GM23338 (cell line): ENCODE results near the gene ZFYVE28. TPM values are rescaled to one million over a fixed set of nuclear protein-coding genes. Genes with fewer than 3 reads are reported as not detected.

Source experiments
- ATAC-seq: fragments of 200-7000 bp; cut with Tn5 transposase; 3 replicates; pipeline ENCODE4 v1.9.1; 2020
- DNase-seq: peaks from one replicate; pipeline ENCODE4 v3.0.0-alpha.2; 2015; ENCODE audit warnings: low spot score
- H2AFZ ChIP-seq: fragments of 200-600 bp; sonication (generic); 2 replicates; pipeline ENCODE4 v1.8.0; 2016; ENCODE audit warnings: antibody characterized with exemption, mild to moderate bottlenecking, moderate library complexity
- H3F3A ChIP-seq: fragments of 200-600 bp; sonication (generic); replicated peaks from 2 replicates; pipeline ENCODE4 v1.8.0; 2017; ENCODE audit warnings: antibody characterized with exemption, mixed run types, low read depth
- H3K27ac ChIP-seq: fragments of 200-600 bp; sonication (generic); 2 replicates; pipeline ENCODE4 v1.6.1; 2016; ENCODE audit warnings: low read depth
- H3K27me3 ChIP-seq: fragments of 200-600 bp; sonication (generic); 2 replicates; pipeline ENCODE4 v1.8.0; 2016; ENCODE audit warnings: mild to moderate bottlenecking, mixed run types, moderate library complexity; ENCODE audit not compliant: insufficient read depth
- H3K36me3 ChIP-seq: fragments of 200-600 bp; sonication (generic); 2 replicates; pipeline ENCODE4 v1.8.0; 2016; ENCODE audit warnings: mild to moderate bottlenecking; ENCODE audit not compliant: insufficient read depth
- H3K4me1 ChIP-seq: fragments of 200-600 bp; sonication (generic); 2 replicates; pipeline ENCODE4 v1.8.0; 2016; ENCODE audit warnings: mild to moderate bottlenecking, moderate library complexity; ENCODE audit not compliant: insufficient read depth
- H3K4me2 ChIP-seq: fragments of 200-600 bp; sonication (generic); 2 replicates; pipeline ENCODE4 v1.7.1; 2017; ENCODE audit warnings: mixed run types
- H3K4me3 ChIP-seq: fragments of 200-600 bp; sonication (generic); 2 replicates; pipeline ENCODE4 v1.6.1; 2016; ENCODE audit warnings: mixed run types
- H3K79me2 ChIP-seq: fragments of 200-600 bp; sonication (generic); replicated peaks from 2 replicates; pipeline ENCODE4 v1.8.0; 2017; ENCODE audit warnings: mild to moderate bottlenecking; ENCODE audit not compliant: insufficient read depth
- H3K9me2 ChIP-seq: fragments of 200-600 bp; sonication (generic); 2 replicates; pipeline ENCODE4 v1.8.0; 2017; ENCODE audit not compliant: insufficient read depth
- H4K20me1 ChIP-seq: fragments of 200-600 bp; sonication (generic); replicated peaks from 2 replicates; pipeline ENCODE4 v1.8.0; 2017; ENCODE audit warnings: mild to moderate bottlenecking; ENCODE audit not compliant: insufficient read depth
- H3K27ac Mint-ChIP-seq: 2 replicates; pipeline ENCODE4 v1.8.0; 2020; ENCODE audit warnings: inconsistent platforms, mild to moderate bottlenecking, moderate library complexity, mixed read lengths
- H3K27me3 Mint-ChIP-seq: 3 replicates; pipeline ENCODE4 v1.8.0; 2022; ENCODE audit warnings: low read depth, mild to moderate bottlenecking, moderate library complexity, mixed read lengths, inconsistent platforms; ENCODE audit not compliant: insufficient read depth, poor library complexity
- H3K36me3 Mint-ChIP-seq: 3 replicates; pipeline ENCODE4 v1.8.0; 2021; ENCODE audit warnings: low read depth, mild to moderate bottlenecking, inconsistent platforms, moderate library complexity, mixed read lengths
- H3K4me1 Mint-ChIP-seq: 3 replicates; pipeline ENCODE4 v1.8.0; 2020; ENCODE audit warnings: mild to moderate bottlenecking, inconsistent platforms, mixed read lengths
- H3K4me3 Mint-ChIP-seq: 3 replicates; pipeline ENCODE4 v1.8.0; 2021; ENCODE audit warnings: moderate library complexity, mild to moderate bottlenecking, inconsistent platforms, mixed read lengths
- H3K9me3 Mint-ChIP-seq: 3 replicates; pipeline ENCODE4 v1.8.0; 2020; ENCODE audit warnings: moderate library complexity, mild to moderate bottlenecking, inconsistent platforms, mixed read lengths
- CREB1 ChIP-seq: fragments of 250-450 bp; sonication (Bioruptor Pico); IDR thresholded peaks from 2 replicates; pipeline ENCODE4 v1.5.0; 2020; ENCODE audit warnings: low read depth, mild to moderate bottlenecking, moderate library complexity
- EZH2 ChIP-seq: fragments of 200-600 bp; sonication (generic); IDR thresholded peaks from one replicate; pipeline ENCODE4 v1.8.0; 2017; ENCODE audit warnings: antibody characterized with exemption, mild to moderate bottlenecking, low read depth; ENCODE audit not compliant: unreplicated experiment
- EZH2phosphoT487 ChIP-seq: fragments of 200-600 bp; sonication (generic); IDR thresholded peaks from one replicate; pipeline ENCODE4 v1.8.1; 2018; ENCODE audit warnings: antibody characterized with exemption; ENCODE audit not compliant: unreplicated experiment
- JUNB ChIP-seq: IDR thresholded peaks from one replicate; pipeline ENCODE4 v1.6.1; 2016; ENCODE audit warnings: antibody characterized with exemption; ENCODE audit not compliant: unreplicated experiment
- NANOG ChIP-seq: IDR thresholded peaks from 2 replicates; pipeline ENCODE4 v1.6.1; 2016; ENCODE audit warnings: antibody characterized with exemption, borderline replicate concordance
- POLR2AphosphoS5 ChIP-seq: IDR thresholded peaks from 2 replicates; pipeline ENCODE4 v1.6.1; 2016; ENCODE audit warnings: antibody characterized with exemption, low read depth
- ZNF331 ChIP-seq: fragments of 250-450 bp; sonication (Bioruptor Pico); IDR thresholded peaks from 2 replicates; pipeline ENCODE4 v1.5.0; 2020; ENCODE audit warnings: low read depth, mild to moderate bottlenecking, moderate library complexity
- ZNF462 ChIP-seq: fragments of 250-450 bp; sonication (Bioruptor Pico); IDR thresholded peaks from 2 replicates; pipeline ENCODE4 v1.5.0; 2020; ENCODE audit warnings: mild to moderate bottlenecking, moderate library complexity
- polyA plus RNA-seq: library from polyadenylated mRNA; unstranded; fragments of >200 nt; fragmentation: Nextera tagmentation; extraction: Ambion mirVana; gene quantifications from 2 replicates; pipeline ENCODE4 v1.2.1, GENCODE V29; 2016
- total RNA-seq: library from RNA; depleted of rRNA; stranded (reverse); fragments of >200 nt; shearing (Covaris generic); gene quantifications from 2 replicates; pipeline ENCODE4 v1.2.3, GENCODE V29; 2014
- TF ChIP-seq, protein P1 (sequence below): IDR thresholded peaks from one replicate; pipeline ENCODE4 v1.6.1; 2018; ENCODE audit warnings: antibody characterized with exemption; ENCODE audit not compliant: unreplicated experiment
- TF ChIP-seq, protein P2 (sequence below), 2 experiments: fragments of 200-600 bp in 1 of 2; sonication (generic) in 1 of 2; conservative IDR thresholded peaks; 2 replicates each; pipeline versions ENCODE4 v1.5.1 to v1.6.1; 2016 to 2017; ENCODE audit warnings: antibody characterized with exemption in 2 of 2, low read depth in 2 of 2, mild to moderate bottlenecking in 2 of 2, moderate library complexity in 1 of 2
- TF ChIP-seq, protein P3 (sequence below): IDR thresholded peaks from 2 replicates; pipeline ENCODE4 v1.6.1; 2016; ENCODE audit warnings: antibody characterized with exemption

The ZFYVE28 gene
- total and polyA plus RNA-seq, 2 experiments from 2014 or later, result 2.6 to 4.6 TPM

- TF ChIP-seq, protein P1, sequence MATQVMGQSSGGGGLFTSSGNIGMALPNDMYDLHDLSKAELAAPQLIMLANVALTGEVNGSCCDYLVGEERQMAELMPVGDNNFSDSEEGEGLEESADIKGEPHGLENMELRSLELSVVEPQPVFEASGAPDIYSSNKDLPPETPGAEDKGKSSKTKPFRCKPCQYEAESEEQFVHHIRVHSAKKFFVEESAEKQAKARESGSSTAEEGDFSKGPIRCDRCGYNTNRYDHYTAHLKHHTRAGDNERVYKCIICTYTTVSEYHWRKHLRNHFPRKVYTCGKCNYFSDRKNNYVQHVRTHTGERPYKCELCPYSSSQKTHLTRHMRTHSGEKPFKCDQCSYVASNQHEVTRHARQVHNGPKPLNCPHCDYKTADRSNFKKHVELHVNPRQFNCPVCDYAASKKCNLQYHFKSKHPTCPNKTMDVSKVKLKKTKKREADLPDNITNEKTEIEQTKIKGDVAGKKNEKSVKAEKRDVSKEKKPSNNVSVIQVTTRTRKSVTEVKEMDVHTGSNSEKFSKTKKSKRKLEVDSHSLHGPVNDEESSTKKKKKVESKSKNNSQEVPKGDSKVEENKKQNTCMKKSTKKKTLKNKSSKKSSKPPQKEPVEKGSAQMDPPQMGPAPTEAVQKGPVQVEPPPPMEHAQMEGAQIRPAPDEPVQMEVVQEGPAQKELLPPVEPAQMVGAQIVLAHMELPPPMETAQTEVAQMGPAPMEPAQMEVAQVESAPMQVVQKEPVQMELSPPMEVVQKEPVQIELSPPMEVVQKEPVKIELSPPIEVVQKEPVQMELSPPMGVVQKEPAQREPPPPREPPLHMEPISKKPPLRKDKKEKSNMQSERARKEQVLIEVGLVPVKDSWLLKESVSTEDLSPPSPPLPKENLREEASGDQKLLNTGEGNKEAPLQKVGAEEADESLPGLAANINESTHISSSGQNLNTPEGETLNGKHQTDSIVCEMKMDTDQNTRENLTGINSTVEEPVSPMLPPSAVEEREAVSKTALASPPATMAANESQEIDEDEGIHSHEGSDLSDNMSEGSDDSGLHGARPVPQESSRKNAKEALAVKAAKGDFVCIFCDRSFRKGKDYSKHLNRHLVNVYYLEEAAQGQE, result no peak
- TF ChIP-seq EZH2 (no peak), POLR2AphosphoS5 (no peak), CREB1 (no peak), ZNF331 (CRISPR knock-in tag) (no peak), NANOG (no peak), JUNB (no peak), EZH2phosphoT487 (no peak)
- TF ChIP-seq, protein P2, sequence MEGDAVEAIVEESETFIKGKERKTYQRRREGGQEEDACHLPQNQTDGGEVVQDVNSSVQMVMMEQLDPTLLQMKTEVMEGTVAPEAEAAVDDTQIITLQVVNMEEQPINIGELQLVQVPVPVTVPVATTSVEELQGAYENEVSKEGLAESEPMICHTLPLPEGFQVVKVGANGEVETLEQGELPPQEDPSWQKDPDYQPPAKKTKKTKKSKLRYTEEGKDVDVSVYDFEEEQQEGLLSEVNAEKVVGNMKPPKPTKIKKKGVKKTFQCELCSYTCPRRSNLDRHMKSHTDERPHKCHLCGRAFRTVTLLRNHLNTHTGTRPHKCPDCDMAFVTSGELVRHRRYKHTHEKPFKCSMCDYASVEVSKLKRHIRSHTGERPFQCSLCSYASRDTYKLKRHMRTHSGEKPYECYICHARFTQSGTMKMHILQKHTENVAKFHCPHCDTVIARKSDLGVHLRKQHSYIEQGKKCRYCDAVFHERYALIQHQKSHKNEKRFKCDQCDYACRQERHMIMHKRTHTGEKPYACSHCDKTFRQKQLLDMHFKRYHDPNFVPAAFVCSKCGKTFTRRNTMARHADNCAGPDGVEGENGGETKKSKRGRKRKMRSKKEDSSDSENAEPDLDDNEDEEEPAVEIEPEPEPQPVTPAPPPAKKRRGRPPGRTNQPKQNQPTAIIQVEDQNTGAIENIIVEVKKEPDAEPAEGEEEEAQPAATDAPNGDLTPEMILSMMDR (conservative IDR thresholded peaks at IDR 0.05; ENCODE audit: low read depth in 2 of 2), result no peak
- TF ChIP-seq, protein P3, sequence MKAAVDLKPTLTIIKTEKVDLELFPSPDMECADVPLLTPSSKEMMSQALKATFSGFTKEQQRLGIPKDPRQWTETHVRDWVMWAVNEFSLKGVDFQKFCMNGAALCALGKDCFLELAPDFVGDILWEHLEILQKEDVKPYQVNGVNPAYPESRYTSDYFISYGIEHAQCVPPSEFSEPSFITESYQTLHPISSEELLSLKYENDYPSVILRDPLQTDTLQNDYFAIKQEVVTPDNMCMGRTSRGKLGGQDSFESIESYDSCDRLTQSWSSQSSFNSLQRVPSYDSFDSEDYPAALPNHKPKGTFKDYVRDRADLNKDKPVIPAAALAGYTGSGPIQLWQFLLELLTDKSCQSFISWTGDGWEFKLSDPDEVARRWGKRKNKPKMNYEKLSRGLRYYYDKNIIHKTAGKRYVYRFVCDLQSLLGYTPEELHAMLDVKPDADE, result no peak
These were observed 160.1 kb downstream of the ZFYVE28 start (continued) for GRCh38 chr4:2258091-2259035.

DNA sequence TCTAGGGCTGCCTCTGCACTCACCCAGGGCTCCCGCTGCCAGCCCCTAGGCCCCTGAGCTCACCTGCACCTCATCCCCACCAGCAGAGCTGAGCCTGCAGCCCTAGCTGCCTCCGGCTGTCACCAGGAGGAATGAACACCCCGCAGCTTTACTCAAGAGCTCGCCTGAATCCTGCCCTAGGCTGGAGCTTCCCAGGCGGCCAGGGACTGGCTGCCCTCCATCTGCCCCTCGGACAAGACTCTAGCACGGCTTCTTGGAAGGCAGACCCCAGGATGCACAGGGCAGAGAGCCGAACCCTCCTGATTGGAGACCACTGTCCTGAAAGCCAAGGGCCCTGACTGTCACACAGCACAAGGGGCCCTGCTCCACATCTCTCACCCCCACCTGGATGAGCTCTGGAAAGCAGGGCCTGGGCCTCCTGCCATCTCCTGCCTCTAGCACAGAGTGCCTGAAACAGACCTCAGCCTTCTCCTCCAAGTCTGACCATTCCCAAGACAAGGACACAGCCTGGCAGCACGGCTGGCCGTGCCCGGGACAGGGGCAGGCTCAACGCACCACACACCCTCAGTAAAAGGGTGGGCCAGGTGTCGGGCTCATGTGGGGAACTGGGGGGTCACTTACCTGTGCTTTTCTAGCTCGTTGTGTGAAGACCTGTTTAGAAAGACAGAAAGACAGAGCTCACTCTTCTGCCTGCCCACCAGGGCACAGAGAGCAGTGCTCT, 160.9 kb downstream of the ZFYVE28 start:
- no peaks in the 10 kb centered on the region for H3K9me3 Mint-ChIP-seq
- H2AFZ ChIP-seq, result no peak overlapping the region
- H3K36me3 ChIP-seq, result no peaks in the 10 kb centered on the region
- peaks cover 15% of the 10 kb centered on the region for H3K4me1 Mint-ChIP-seq
- no peaks in the 10 kb centered on the region for H4K20me1 ChIP-seq
- H3K4me3 ChIP-seq, result no peak overlapping the region
- H3K79me2 ChIP-seq, result no peaks in the 10 kb centered on the region
- no peaks in the 10 kb centered on the region for H3K9me2 ChIP-seq
- no peak overlapping the region for H3K4me3 Mint-ChIP-seq
- H3K36me3 Mint-ChIP-seq, result no peaks in the 10 kb centered on the region; the same call in 2 of the 3 replicates
- no peaks in the 10 kb centered on the region for H3F3A ChIP-seq
- H3K27ac ChIP-seq, result no peak overlapping the region
- H3K4me2 ChIP-seq, result no peak overlapping the region
- peaks cover 7% of the 10 kb centered on the region for H3K27me3 Mint-ChIP-seq
- no peak overlapping the region for H3K27ac Mint-ChIP-seq
- DNase-seq (no peak), ATAC-seq (no peak)
- no peaks in the 10 kb centered on the region for H3K27me3 ChIP-seq
- peaks cover 5% of the 10 kb centered on the region; the same call in 1 of the 2 replicates for H3K4me1 ChIP-seq
- no peak for TF ChIP-seq ZNF462 (CRISPR knock-in tag)
